Stimulated activated naive CD8-positive, alpha-beta T cell treated with anti-CD3 and anti-CD28 coated beads, Interleukin-15, Interleukin-2, amounts not matched to agents 100 ng/mL and 50 ng/mL, for 24 hours (primary cell): ENCODE measurements around the gene KLF4.
A peak's percentile ranks its signal among the peaks of the same experiment; 100 is the strongest.

ENCODE experiments used
- H3K27ac Mint-ChIP-seq: one replicate; pipeline ENCODE4 v1.8.0; 2021; ENCODE audit warnings: mild to moderate bottlenecking, mixed read lengths
- H3K27me3 Mint-ChIP-seq: one replicate; pipeline ENCODE4 v1.8.0; 2021; ENCODE audit warnings: mixed read lengths
- H3K36me3 Mint-ChIP-seq: one replicate; pipeline ENCODE4 v1.8.0; 2021; ENCODE audit warnings: low read depth, mixed read lengths
- H3K4me1 Mint-ChIP-seq: one replicate; pipeline ENCODE4 v1.8.0; 2021; ENCODE audit warnings: low read depth, mixed read lengths
- H3K4me3 Mint-ChIP-seq: one replicate; pipeline ENCODE4 v1.8.0; 2021; ENCODE audit warnings: mild to moderate bottlenecking, mixed read lengths
- H3K9me3 Mint-ChIP-seq: one replicate; pipeline ENCODE4 v1.8.0; 2021; ENCODE audit warnings: mixed read lengths

KLF4 gene

DNA sequence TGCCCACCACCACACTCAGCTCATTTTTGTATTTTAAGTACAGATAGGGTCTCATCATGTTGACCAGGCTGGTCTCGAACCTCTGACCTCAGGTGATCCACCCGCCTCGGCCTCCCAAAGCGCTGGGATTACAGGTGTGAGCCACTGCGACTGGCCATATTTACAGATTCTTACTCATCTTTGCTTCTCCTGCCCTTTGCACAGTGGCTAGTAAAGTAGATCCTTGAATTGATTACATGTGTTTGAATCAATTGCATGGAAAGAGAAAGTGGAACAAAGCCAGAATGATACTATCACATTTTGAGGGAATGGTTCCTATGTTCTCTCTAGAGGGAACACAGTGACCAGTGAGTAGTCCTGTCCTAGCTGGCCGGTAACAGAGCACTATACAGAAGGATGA is 15.4 kb downstream of the KLF4 start:
- Mint-ChIP-seq H3K27ac (no peak overlapping the region), H3K36me3 (no peaks in the 10 kb centered on the region), H3K27me3 (peaks cover 15% of the 10 kb centered on the region), H3K9me3 (no peaks in the 10 kb centered on the region), H3K4me1 (no peaks in the 10 kb centered on the region), H3K4me3 (no peak overlapping the region)

GRCh38 chr9:107472581-107473340 is 16.8 kb downstream of the KLF4 start:
- Mint-ChIP-seq H3K4me3 (no peak overlapping the region), H3K36me3 (no peaks in the 10 kb centered on the region), H3K4me1 (no peaks in the 10 kb centered on the region), H3K27me3 (peaks cover 9% of the 10 kb centered on the region), H3K27ac (no peak overlapping the region), H3K9me3 (no peaks in the 10 kb centered on the region)

DNA sequence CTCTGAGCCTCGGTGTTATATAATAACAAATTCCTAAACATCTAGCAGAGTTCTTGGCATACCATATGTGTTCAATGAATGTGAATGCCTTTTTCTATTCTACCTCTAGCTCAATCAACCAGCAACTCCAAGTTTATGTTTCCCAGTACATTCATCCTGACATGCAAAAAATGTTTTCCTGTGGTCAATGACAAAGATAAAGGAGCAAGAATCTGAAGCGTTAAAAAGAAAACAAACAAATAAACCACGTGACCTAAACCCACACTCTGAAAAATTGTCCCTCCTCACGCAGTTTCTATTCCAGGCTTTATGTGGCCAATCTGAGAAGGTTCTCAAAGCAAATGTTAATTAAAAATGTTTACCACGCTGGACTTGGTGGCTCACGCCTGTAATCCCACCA is 18.0 kb downstream of the KLF4 start:
- no peaks in the 10 kb centered on the region for H3K36me3 Mint-ChIP-seq
- H3K27me3 Mint-ChIP-seq = peaks cover 15% of the 10 kb centered on the region
- no peak overlapping the region for H3K27ac Mint-ChIP-seq
- H3K9me3 Mint-ChIP-seq = no peaks in the 10 kb centered on the region
- H3K4me3 Mint-ChIP-seq = no peak overlapping the region
- no peaks in the 10 kb centered on the region for H3K4me1 Mint-ChIP-seq

GRCh38 chr9:107467416-107467815 is 22.2 kb downstream of the KLF4 start:
- H3K27me3 Mint-ChIP-seq = peaks cover 42% of the 10 kb centered on the region
- no peaks in the 10 kb centered on the region for H3K9me3 Mint-ChIP-seq
- H3K4me3 Mint-ChIP-seq = no peak overlapping the region

DNA sequence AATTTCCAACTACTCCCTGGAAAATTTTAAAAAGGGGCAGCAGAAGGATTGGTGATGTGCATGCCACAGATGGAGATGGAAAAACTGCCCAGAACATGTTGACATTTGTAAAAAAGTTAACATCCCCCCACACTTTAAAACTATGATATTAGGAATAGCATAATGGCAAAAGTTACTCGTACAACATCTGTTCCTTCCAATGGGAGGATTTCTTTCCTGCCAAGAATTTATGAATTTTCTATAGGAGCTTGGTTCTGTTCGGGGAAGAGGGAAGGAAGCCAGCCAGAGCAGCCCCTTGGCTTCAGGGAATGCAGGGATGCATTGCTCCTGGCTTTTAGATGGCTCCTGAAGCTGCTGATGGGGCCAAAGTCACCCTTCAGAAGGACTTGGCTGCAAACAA is 22.7 kb downstream of the KLF4 start:
- Mint-ChIP-seq H3K4me3 (no peak overlapping the region), H3K27me3 (peaks cover 46% of the 10 kb centered on the region), H3K27ac (no peak overlapping the region), H3K4me1 (no peaks in the 10 kb centered on the region), H3K9me3 (no peaks in the 10 kb centered on the region), H3K36me3 (no peaks in the 10 kb centered on the region)

More at GRCh38 chr9:107467416-107467815, 22.2 kb downstream of the KLF4 start:
- Mint-ChIP-seq H3K27ac (no peak overlapping the region), H3K36me3 (no peaks in the 10 kb centered on the region), H3K4me1 (no peaks in the 10 kb centered on the region)

- Mint-ChIP-seq H3K4me3 (peak overlapping the region; percentile 30), H3K27ac (no peak overlapping the region), H3K9me3 (no peaks in the 10 kb centered on the region), H3K27me3 (peaks cover 41% of the 10 kb centered on the region), H3K36me3 (no peaks in the 10 kb centered on the region), H3K4me1 (no peaks in the 10 kb centered on the region)
Measured at GRCh38 chr9:107465467-107466451, 23.8 kb downstream of the KLF4 start.

DNA sequence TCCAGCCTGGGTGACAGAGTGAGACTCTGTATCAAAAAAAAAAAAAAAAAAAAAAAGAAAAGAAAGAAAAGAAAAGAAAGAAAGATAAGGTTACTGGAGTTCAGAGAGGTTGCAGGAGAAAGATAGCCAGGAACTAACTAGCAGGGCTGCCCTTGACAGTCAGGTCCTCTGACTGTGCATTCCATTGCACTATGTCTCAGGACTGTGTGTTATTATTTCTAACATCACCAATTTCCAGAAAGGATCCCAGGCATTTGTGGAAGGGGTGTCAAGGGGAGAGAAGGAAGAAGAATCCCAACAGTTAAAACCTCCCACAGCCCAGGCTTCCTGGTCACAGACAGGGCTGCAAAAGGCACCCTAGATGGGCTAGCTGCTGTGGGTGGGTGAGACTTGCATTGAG is 25.1 kb downstream of the KLF4 start:
- Mint-ChIP-seq H3K9me3 (no peaks in the 10 kb centered on the region), H3K4me1 (no peaks in the 10 kb centered on the region), H3K36me3 (no peaks in the 10 kb centered on the region), H3K4me3 (no peak overlapping the region), H3K27ac (no peak overlapping the region), H3K27me3 (peaks cover 45% of the 10 kb centered on the region)

GRCh38 chr9:107462691-107463090 is 26.9 kb downstream of the KLF4 start:
- no peaks in the 10 kb centered on the region for H3K9me3 Mint-ChIP-seq
- H3K4me3 Mint-ChIP-seq = no peak overlapping the region
- H3K27ac Mint-ChIP-seq = no peak overlapping the region
- H3K4me1 Mint-ChIP-seq = no peaks in the 10 kb centered on the region
- peaks cover 49% of the 10 kb centered on the region for H3K27me3 Mint-ChIP-seq
- no peaks in the 10 kb centered on the region for H3K36me3 Mint-ChIP-seq

- Mint-ChIP-seq H3K4me1 (no peaks in the 10 kb centered on the region), H3K9me3 (no peaks in the 10 kb centered on the region), H3K4me3 (no peak overlapping the region), H3K36me3 (no peaks in the 10 kb centered on the region), H3K27me3 (peaks cover 31% of the 10 kb centered on the region), H3K27ac (no peak overlapping the region)
Measured at GRCh38 chr9:107460153-107461023, 29.2 kb downstream of the KLF4 start.

GRCh38 chr9:107455425-107456135 is 34.0 kb downstream of the KLF4 start:
- H3K36me3 Mint-ChIP-seq = no peaks in the 10 kb centered on the region
- no peak overlapping the region for H3K4me3 Mint-ChIP-seq
- H3K27ac Mint-ChIP-seq = no peak overlapping the region

DNA sequence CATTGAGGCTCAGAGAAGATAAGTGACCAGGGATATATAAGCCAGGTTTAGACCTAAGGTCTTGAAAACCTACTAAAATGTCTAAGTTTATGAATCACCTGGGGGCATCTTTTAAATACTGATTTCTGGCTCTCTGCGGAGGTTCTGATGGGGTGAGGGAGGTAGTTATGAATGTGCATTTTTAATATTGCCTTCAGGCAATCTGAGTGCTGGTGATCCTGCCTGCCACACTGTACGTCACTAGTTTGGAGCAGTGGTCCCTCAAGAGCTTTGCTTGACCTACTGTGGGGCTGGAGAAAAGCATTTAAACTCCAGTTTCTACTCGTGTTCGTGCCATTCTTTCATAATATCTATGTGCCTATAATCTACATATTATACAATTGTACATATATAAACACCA is 36.1 kb downstream of the KLF4 start:
- Mint-ChIP-seq H3K36me3 (no peaks in the 10 kb centered on the region), H3K27me3 (peaks cover 9% of the 10 kb centered on the region), H3K27ac (no peak overlapping the region), H3K9me3 (no peaks in the 10 kb centered on the region), H3K4me3 (no peak overlapping the region), H3K4me1 (no peaks in the 10 kb centered on the region)

More at GRCh38 chr9:107455425-107456135, 34.0 kb downstream of the KLF4 start:
- H3K27me3 Mint-ChIP-seq = peaks cover 16% of the 10 kb centered on the region
- H3K9me3 Mint-ChIP-seq = no peaks in the 10 kb centered on the region
- no peaks in the 10 kb centered on the region for H3K4me1 Mint-ChIP-seq

DNA sequence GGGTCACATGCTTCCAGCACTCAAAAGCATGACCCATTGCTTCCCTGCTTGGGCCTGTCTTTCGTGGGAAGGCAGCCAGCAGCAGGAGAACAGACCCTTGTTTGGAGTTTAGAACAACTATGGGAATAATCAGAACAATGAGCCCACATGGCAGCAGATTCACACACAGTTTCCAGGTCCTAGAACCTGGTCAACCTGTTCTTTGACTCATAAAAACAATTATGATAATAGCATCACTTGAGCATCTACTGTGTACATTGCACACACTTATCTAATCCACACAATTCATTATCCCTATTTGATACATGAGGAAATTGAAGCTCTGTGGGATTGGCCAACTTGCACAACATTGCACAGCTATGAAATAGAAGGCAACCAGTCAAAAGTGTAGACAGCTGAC is 41.7 kb downstream of the KLF4 start:
- no peaks in the 10 kb centered on the region for H3K36me3 Mint-ChIP-seq
- peaks cover 3% of the 10 kb centered on the region for H3K27me3 Mint-ChIP-seq
- H3K27ac Mint-ChIP-seq = no peak overlapping the region
- H3K4me3 Mint-ChIP-seq = no peak overlapping the region
- no peaks in the 10 kb centered on the region for H3K9me3 Mint-ChIP-seq
- H3K4me1 Mint-ChIP-seq = no peaks in the 10 kb centered on the region

GRCh38 chr9:107447081-107447480 is 42.5 kb downstream of the KLF4 start:
- Mint-ChIP-seq H3K9me3 (no peaks in the 10 kb centered on the region), H3K36me3 (no peaks in the 10 kb centered on the region), H3K4me3 (no peak overlapping the region), H3K27ac (no peak overlapping the region), H3K4me1 (no peaks in the 10 kb centered on the region), H3K27me3 (peaks cover 3% of the 10 kb centered on the region)

- Mint-ChIP-seq H3K4me1 (no peaks in the 10 kb centered on the region), H3K27ac (no peak overlapping the region), H3K9me3 (no peaks in the 10 kb centered on the region), H3K4me3 (no peak overlapping the region), H3K27me3 (peaks cover 3% of the 10 kb centered on the region), H3K36me3 (no peaks in the 10 kb centered on the region)
Measured at GRCh38 chr9:107446491-107446890, 43.1 kb downstream of the KLF4 start.
